GM23338 (cell line): ENCODE results near the gene WDSUB1. TPM values are rescaled to one million over a fixed set of nuclear protein-coding genes. Genes with fewer than 3 reads are reported as not detected.

Experiments
- microRNA-seq: library from miRNA; unstranded; fragments of <30 nt; microRNA quantifications from one replicate; pipeline ENCODE4, GENCODE V29; 2017
- polyA plus RNA-seq: library from polyadenylated mRNA; unstranded; fragments of >200 nt; fragmentation: Nextera tagmentation; extraction: Ambion mirVana; gene quantifications from 2 replicates; pipeline ENCODE4 v1.2.1, GENCODE V29; 2016
- small RNA-seq: library from RNA; depleted of rRNA; stranded (forward); fragments of <200 nt; gene quantifications from one replicate; pipeline ENCODE3, GENCODE V24; 2014; ENCODE audit warnings: low replicate concordance
- total RNA-seq: library from RNA; depleted of rRNA; stranded (reverse); fragments of >200 nt; shearing (Covaris generic); gene quantifications from 2 replicates; pipeline ENCODE4 v1.2.3, GENCODE V29; 2014
- TF ChIP-seq, protein P1 (sequence below): IDR thresholded peaks from 2 replicates; pipeline ENCODE4 v1.6.1; 2016; ENCODE audit warnings: antibody characterized with exemption

The WDSUB1 gene
- total and polyA plus RNA-seq, 2 experiments from 2014 or later: 9.9 to 12.2 TPM

DNA sequence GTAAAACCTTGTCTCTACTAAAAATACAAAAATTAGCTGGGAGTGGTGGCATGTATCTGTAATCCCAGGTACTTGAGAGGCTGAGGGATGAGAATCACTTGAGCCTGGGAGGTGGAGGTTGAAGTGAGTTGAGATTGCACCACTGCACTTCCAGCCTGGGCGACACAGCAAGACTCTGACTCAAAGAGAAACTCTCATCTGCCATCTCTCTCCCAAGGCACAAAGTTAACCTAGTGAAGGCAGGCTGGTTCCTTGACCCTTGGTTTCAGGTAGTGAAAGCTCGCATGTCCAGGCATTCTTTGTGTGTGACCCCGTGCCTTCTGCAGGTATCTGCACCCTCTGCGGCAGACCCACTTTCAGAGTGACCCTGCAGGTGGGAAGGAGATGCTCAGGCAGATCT, 100.0 kb downstream of the WDSUB1 start (continued):
- TF ChIP-seq, protein P1, sequence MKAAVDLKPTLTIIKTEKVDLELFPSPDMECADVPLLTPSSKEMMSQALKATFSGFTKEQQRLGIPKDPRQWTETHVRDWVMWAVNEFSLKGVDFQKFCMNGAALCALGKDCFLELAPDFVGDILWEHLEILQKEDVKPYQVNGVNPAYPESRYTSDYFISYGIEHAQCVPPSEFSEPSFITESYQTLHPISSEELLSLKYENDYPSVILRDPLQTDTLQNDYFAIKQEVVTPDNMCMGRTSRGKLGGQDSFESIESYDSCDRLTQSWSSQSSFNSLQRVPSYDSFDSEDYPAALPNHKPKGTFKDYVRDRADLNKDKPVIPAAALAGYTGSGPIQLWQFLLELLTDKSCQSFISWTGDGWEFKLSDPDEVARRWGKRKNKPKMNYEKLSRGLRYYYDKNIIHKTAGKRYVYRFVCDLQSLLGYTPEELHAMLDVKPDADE: no peak

Small RNA genes lying within 50 kb of the gene (microRNA-seq; reads per million reads assigned to microRNA genes)
- gene MIR6888: not detected

Small RNA genes lying within 50 kb of the gene (small RNA-seq; reads per million reads assigned to genes)
- not detected for gene MIR6888
